Right atrium auricular region (tissue), 2 donors: ENCODE data around the gene FREM3. TPM values are rescaled to one million over a fixed set of nuclear protein-coding genes. Genes with fewer than 3 reads are reported as not detected.
"Not testable (repeated sequence)": the region's sequence is repeated elsewhere in the genome, so short reads cannot be mapped to it uniquely, and the experiment has no call there.

ENCODE experiments used
- DNase-seq: peaks from one replicate; pipeline ENCODE4 v3.0.0-alpha.2; 2019; ENCODE audit warnings: low spot score
- H3K27ac ChIP-seq, 2 donors: fragments of 200-600 bp; sonication (generic); 1 replicate in 1 of 2; 2 replicates in 1 of 2; pipeline ENCODE4 v1.5.1; 2016 to 2019
- H3K27me3 ChIP-seq, 2 donors: fragments of 200-600 bp; sonication (generic); one replicate each; pipeline versions ENCODE4 v1.5.1 to v1.6.0; 2017 to 2019
- H3K36me3 ChIP-seq: fragments of 200-600 bp; sonication (generic); one replicate; pipeline ENCODE4 v1.5.1; 2016
- H3K4me1 ChIP-seq, 2 donors: fragments of 200-600 bp; sonication (generic); one replicate each; pipeline versions ENCODE4 v1.5.1 to v1.6.0; 2017 to 2019
- H3K4me3 ChIP-seq, 2 donors: fragments of 200-600 bp; sonication (generic); 1 replicate in 1 of 2; 2 replicates in 1 of 2; pipeline ENCODE4 v1.5.1; 2017 to 2019; ENCODE audit warnings: mild to moderate bottlenecking in 1 of 2, moderate library complexity in 1 of 2
- H3K9me3 ChIP-seq, 2 donors: fragments of 200-600 bp; sonication (generic); one replicate each; pipeline ENCODE4 v1.5.1; 2019
- CTCF ChIP-seq, 2 donors: fragments of 200-600 bp; sonication (generic); IDR thresholded peaks; one replicate each; pipeline ENCODE4 v1.5.1; 2019; ENCODE audit warnings: antibody characterized with exemption in 2 of 2
- total RNA-seq, 2 donors: library from RNA; depleted of rRNA; stranded (reverse); fragments of >200 nt; gene quantifications; one replicate each; pipeline ENCODE4 v1.1.0, GENCODE V29; 2016

FREM3 gene
- total RNA-seq, 2 donors from 2014 or later: 0.04 TPM; not detected in 1

DNA sequence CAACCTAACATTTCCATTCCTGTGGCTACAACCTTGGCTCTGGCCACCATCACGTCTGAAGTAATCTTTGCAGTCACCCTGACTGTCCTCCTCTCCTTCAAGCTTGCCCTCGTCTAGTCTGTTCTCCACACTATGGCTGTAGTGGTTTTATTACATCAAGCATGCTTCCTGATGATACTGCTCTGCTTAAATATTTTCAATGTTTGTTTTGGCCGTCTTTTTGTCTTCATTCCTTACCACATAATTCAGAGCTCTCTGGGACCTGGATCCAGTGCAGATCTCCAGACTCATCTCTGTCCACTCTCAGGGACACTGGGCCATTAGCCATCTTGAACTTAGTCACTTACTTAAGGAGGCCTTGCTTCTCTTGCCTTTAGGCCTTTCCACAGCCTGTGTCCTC is 27.7 kb upstream of the FREM3 start:
- Histone ChIP-seq H3K36me3 (no peaks in the 10 kb centered on the region), H3K9me3 (no peaks in the 10 kb centered on the region), H3K4me1 (no peaks in the 10 kb centered on the region), H3K4me3 (no peak overlapping the region), H3K27ac (no peak overlapping the region), H3K27me3 (no peaks in the 10 kb centered on the region)
- TF ChIP-seq CTCF (IDR thresholded peaks at IDR 0.05): no peak
- DNase-seq: no peak

GRCh38 chr4:143726714-143727113 is 26.2 kb upstream of the FREM3 start:
- Histone ChIP-seq H3K9me3 (no peaks in the 10 kb centered on the region), H3K4me1 (no peaks in the 10 kb centered on the region), H3K4me3 (no peak overlapping the region), H3K36me3 (no peaks in the 10 kb centered on the region), H3K27me3 (no peaks in the 10 kb centered on the region), H3K27ac (no peak overlapping the region)
- DNase-seq: no peak
- no peak for TF ChIP-seq CTCF (IDR thresholded peaks at IDR 0.05)

DNA sequence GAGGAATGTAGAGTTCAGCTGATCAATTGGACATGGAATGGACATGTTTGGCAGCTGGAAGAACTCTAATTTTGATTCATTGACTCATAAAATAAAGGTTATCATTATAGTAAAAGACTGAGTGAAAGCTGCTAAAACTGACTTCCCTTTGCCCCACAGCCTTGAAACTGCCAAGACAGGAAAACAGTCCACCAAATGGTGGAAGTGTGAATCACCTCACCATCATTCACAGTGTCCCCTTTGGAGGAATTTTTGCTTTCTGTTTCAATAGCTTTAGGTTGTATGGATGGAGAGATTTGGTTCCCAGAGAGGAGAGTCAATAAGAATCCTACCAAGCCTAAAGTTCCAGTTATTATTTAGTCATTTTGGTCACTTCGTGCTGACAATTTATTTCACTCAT is 20.8 kb upstream of the FREM3 start:
- H3K36me3 ChIP-seq: no peaks in the 10 kb centered on the region
- TF ChIP-seq CTCF (IDR thresholded peaks at IDR 0.05): no peak
- no peak overlapping the region for H3K27ac ChIP-seq
- H3K4me3 ChIP-seq: no peak overlapping the region
- DNase-seq: no peak
- H3K9me3 ChIP-seq: no peaks in the 10 kb centered on the region
- no peaks in the 10 kb centered on the region for H3K4me1 ChIP-seq
- no peaks in the 10 kb centered on the region for H3K27me3 ChIP-seq

- H3K9me3 ChIP-seq, H3K27ac ChIP-seq: not testable (repeated sequence)
These were observed 18.3 kb upstream of the FREM3 start for GRCh38 chr4:143718748-143719147.

DNA sequence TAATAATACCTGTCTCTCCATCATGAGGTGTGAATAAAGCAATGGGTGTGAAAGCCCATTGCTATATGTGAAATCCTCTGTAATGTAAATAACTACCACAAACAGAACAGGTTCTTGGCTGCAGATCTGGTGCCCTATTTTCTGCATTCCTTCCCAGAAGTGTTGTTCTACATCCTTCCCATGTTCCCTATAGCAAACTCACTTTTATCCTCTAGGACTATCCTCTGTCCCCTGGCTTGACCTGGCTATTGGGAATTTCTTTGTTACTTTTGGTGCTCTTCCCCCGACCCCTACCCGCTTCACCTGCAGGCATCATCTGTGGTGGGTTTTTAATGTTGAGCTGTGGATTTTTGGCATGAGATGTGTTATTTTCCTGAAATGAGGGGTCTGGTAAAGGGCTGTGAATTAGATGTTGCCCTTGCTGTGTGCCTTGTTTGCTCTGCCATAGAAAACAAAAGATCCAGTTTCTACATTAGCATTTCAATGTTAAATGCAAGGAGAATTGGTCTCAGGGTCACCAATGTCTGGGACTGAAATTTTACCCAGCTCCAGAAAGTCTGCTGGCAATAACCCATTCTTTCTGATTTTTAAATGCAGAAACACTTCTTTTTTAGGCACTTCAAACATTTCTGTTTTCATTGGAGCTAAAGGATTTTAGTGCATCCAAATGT is 13.6 kb upstream of the FREM3 start:
- no peak for DNase-seq

More at GRCh38 chr4:143718748-143719147, 18.3 kb upstream of the FREM3 start:
- DNase-seq, H3K4me1 ChIP-seq, H3K27me3 ChIP-seq, H3K4me3 ChIP-seq, H3K36me3 ChIP-seq: not testable (repeated sequence)

GRCh38 chr4:143713553-143713952 is 13.1 kb upstream of the FREM3 start:
- H3K27ac ChIP-seq: no peak overlapping the region
- DNase-seq: no peak
- no peak overlapping the region for H3K4me3 ChIP-seq
- H3K4me1 ChIP-seq: no peaks in the 10 kb centered on the region
- no peak for TF ChIP-seq CTCF (IDR thresholded peaks at IDR 0.05)
- H3K36me3 ChIP-seq: no peaks in the 10 kb centered on the region
- H3K9me3 ChIP-seq: no peaks in the 10 kb centered on the region
- no peaks in the 10 kb centered on the region for H3K27me3 ChIP-seq

More for the DNA sequence above, 13.6 kb upstream of the FREM3 start:
- no peak overlapping the region for H3K4me3 ChIP-seq
- no peaks in the 10 kb centered on the region for H3K27me3 ChIP-seq
- no peak for TF ChIP-seq CTCF (IDR thresholded peaks at IDR 0.05)
- H3K4me1 ChIP-seq: no peaks in the 10 kb centered on the region
- no peak overlapping the region for H3K27ac ChIP-seq
- no peaks in the 10 kb centered on the region for H3K9me3 ChIP-seq
- H3K36me3 ChIP-seq: no peaks in the 10 kb centered on the region
